Measurements from ENCODE around the gene RAPGEF1.

- TF ChIP-seq EZH2phosphoT487 (IDR thresholded peaks at IDR 0.05; ENCODE audit: low read length) = no peak
- no peak for TF ChIP-seq CTCF (IDR thresholded peaks at IDR 0.05; ENCODE audit: low read length)
- no peak for TF ChIP-seq EZH2 (optimal IDR thresholded peaks at IDR 0.05; ENCODE audit: low read depth, low read length)
Measured at GRCh38 chr9:131715906-131716305, 24.0 kb downstream of the RAPGEF1 start.
